ENCODE measurements around the gene ATP6V1G2. TPM values are rescaled to one million over a fixed set of nuclear protein-coding genes. Genes with fewer than 3 reads are reported as not detected.

ATP6V1G2 gene
- polyA plus RNA-seq, 10 donors = 2.5 to 5.9 (median 3.9) TPM

Other genes with a start within 250 kb of the ATP6V1G2 start
- gene HLA-B, start 189.4 kb downstream of the ATP6V1G2 start, polyA plus RNA-seq (ENCODE audit: insufficient read length in 10 of 10) = 100 to 1,000 TPM; 114 to 299 (median 141) TPM
- gene MICA, start 143.0 kb downstream of the ATP6V1G2 start, polyA plus RNA-seq (ENCODE audit: insufficient read length in 10 of 10) = 10 to 100 TPM in 1 of 10 donors, 1 to 10 TPM in 9; 3.8 to 12.2 (median 7.2) TPM
- gene MICB, start 48.5 kb downstream of the ATP6V1G2 start, polyA plus RNA-seq (ENCODE audit: insufficient read length in 10 of 10) = 1 to 10 TPM in 5 of 10 donors, under 1 TPM in 5; 0.47 to 1.1 (median 0.99) TPM
- not detected for gene MCCD1, start 17.6 kb downstream of the ATP6V1G2 start, polyA plus RNA-seq (ENCODE audit: insufficient read length in 10 of 10)
- gene DDX39B, start 4.6 kb downstream of the ATP6V1G2 start, polyA plus RNA-seq (ENCODE audit: insufficient read length in 10 of 10) = 100 to 1,000 TPM; 292 to 441 (median 367) TPM
- gene NFKBIL1, start 1.0 kb upstream of the ATP6V1G2 start, polyA plus RNA-seq (ENCODE audit: insufficient read length in 10 of 10) = 10 to 100 TPM; 11.3 to 17.7 (median 14.4) TPM
- gene LTA, start 25.7 kb upstream of the ATP6V1G2 start, polyA plus RNA-seq (ENCODE audit: insufficient read length in 10 of 10) = under 1 TPM in 6 of 10 donors, not detected in 4; 0.12 to 0.91 (median 0.21) TPM
- 1 to 10 TPM in 1 of 10 donors, under 1 TPM in 8, not detected in 1; 0.17 to 3.5 (median 0.29) TPM for gene TNF, start 29.0 kb upstream of the ATP6V1G2 start, polyA plus RNA-seq (ENCODE audit: insufficient read length in 10 of 10)
- 10 to 100 TPM in 1 of 10 donors, 1 to 10 TPM in 6, under 1 TPM in 3; 0.67 to 32.2 (median 1.5) TPM for gene LTB, start 35.8 kb upstream of the ATP6V1G2 start, polyA plus RNA-seq (ENCODE audit: insufficient read length in 10 of 10)
- gene LST1, start 39.7 kb upstream of the ATP6V1G2 start, polyA plus RNA-seq (ENCODE audit: insufficient read length in 10 of 10) = 10 to 100 TPM in 1 of 10 donors, 1 to 10 TPM in 9; 4.1 to 10.9 (median 6.4) TPM
- under 1 TPM in 4 of 10 donors, not detected in 6; 0.20 to 0.59 (median 0.30) TPM for gene NCR3, start 46.4 kb upstream of the ATP6V1G2 start, polyA plus RNA-seq (ENCODE audit: insufficient read length in 10 of 10)
- gene AIF1, start 68.6 kb upstream of the ATP6V1G2 start, polyA plus RNA-seq (ENCODE audit: insufficient read length in 10 of 10) = 10 to 100 TPM; 15.1 to 35.2 (median 23.0) TPM
- gene PRRC2A, start 74.1 kb upstream of the ATP6V1G2 start, polyA plus RNA-seq (ENCODE audit: insufficient read length in 10 of 10) = 100 to 1,000 TPM; 112 to 149 (median 132) TPM
- 100 to 1,000 TPM; 177 to 216 (median 198) TPM for gene BAG6, start 106.1 kb upstream of the ATP6V1G2 start, polyA plus RNA-seq (ENCODE audit: insufficient read length in 10 of 10)
- 1 to 10 TPM; 2.6 to 5.7 (median 4.2) TPM for gene APOM, start 109.3 kb upstream of the ATP6V1G2 start, polyA plus RNA-seq (ENCODE audit: insufficient read length in 10 of 10)
- gene C6orf47, start 114.2 kb upstream of the ATP6V1G2 start, polyA plus RNA-seq (ENCODE audit: insufficient read length in 10 of 10) = 10 to 100 TPM; 11.4 to 16.0 (median 13.4) TPM
- gene GPANK1, start 118.4 kb upstream of the ATP6V1G2 start, polyA plus RNA-seq (ENCODE audit: insufficient read length in 10 of 10) = 10 to 100 TPM; 10.1 to 16.9 (median 12.2) TPM
- 100 to 1,000 TPM; 118 to 150 (median 138) TPM for gene CSNK2B, start 119.5 kb upstream of the ATP6V1G2 start, polyA plus RNA-seq (ENCODE audit: insufficient read length in 10 of 10)
- gene LY6G5B, start 123.4 kb upstream of the ATP6V1G2 start, polyA plus RNA-seq (ENCODE audit: insufficient read length in 10 of 10) = 10 to 100 TPM in 6 of 10 donors, 1 to 10 TPM in 4; 5.6 to 24.0 (median 10.9) TPM
- 1 to 10 TPM in 9 of 10 donors, under 1 TPM in 1; 0.68 to 5.1 (median 2.4) TPM for gene LY6G5C, start 134.5 kb upstream of the ATP6V1G2 start, polyA plus RNA-seq (ENCODE audit: insufficient read length in 10 of 10)
- gene ABHD16A, start 156.7 kb upstream of the ATP6V1G2 start, polyA plus RNA-seq (ENCODE audit: insufficient read length in 10 of 10) = 10 to 100 TPM; 36.3 to 50.0 (median 39.2) TPM
- gene LY6G6F, start 160.3 kb upstream of the ATP6V1G2 start, polyA plus RNA-seq (ENCODE audit: insufficient read length in 10 of 10) = under 1 TPM in 3 of 10 donors, not detected in 7; 0.17 to 0.38 (median 0.20) TPM
- 1 to 10 TPM in 1 of 10 donors, under 1 TPM in 5, not detected in 4; 0.42 to 1.1 (median 0.53) TPM for gene LY6G6D, start 168.7 kb upstream of the ATP6V1G2 start, polyA plus RNA-seq (ENCODE audit: insufficient read length in 10 of 10)
- gene LY6G6C, start 175.1 kb upstream of the ATP6V1G2 start, polyA plus RNA-seq (ENCODE audit: insufficient read length in 10 of 10) = 1 to 10 TPM in 1 of 10 donors, under 1 TPM in 8, not detected in 1; 0.19 to 1.0 (median 0.38) TPM
- gene MPIG6B, start 176.8 kb upstream of the ATP6V1G2 start, polyA plus RNA-seq (ENCODE audit: insufficient read length in 10 of 10) = 1 to 10 TPM in 3 of 10 donors, under 1 TPM in 7; 0.52 to 1.8 (median 0.82) TPM
- 100 to 1,000 TPM in 8 of 10 donors, 10 to 100 TPM in 2; 87.3 to 135 (median 109) TPM for gene DDAH2, start 182.7 kb upstream of the ATP6V1G2 start, polyA plus RNA-seq (ENCODE audit: insufficient read length in 10 of 10)
- gene CLIC1, start 189.9 kb upstream of the ATP6V1G2 start, polyA plus RNA-seq (ENCODE audit: insufficient read length in 10 of 10) = 100 to 1,000 TPM; 114 to 181 (median 138) TPM
- 10 to 100 TPM in 6 of 10 donors, 1 to 10 TPM in 4; 5.9 to 29.4 (median 13.5) TPM for gene MSH5, start 193.4 kb upstream of the ATP6V1G2 start, polyA plus RNA-seq (ENCODE audit: insufficient read length in 10 of 10)
- 10 to 100 TPM in 1 of 10 donors, 1 to 10 TPM in 9; 2.1 to 10.9 (median 3.0) TPM for gene SAPCD1, start 216.0 kb upstream of the ATP6V1G2 start, polyA plus RNA-seq (ENCODE audit: insufficient read length in 10 of 10)
- gene VWA7, start 230.7 kb upstream of the ATP6V1G2 start, polyA plus RNA-seq (ENCODE audit: insufficient read length in 10 of 10) = 1 to 10 TPM in 9 of 10 donors, under 1 TPM in 1; 0.88 to 3.3 (median 2.3) TPM
- 10 to 100 TPM; 42.0 to 63.0 (median 46.2) TPM for gene VARS1, start 249.1 kb upstream of the ATP6V1G2 start, polyA plus RNA-seq (ENCODE audit: insufficient read length in 10 of 10)

Data from muscle of back (tissue), 10 donors.